Measurements from ENCODE around the gene CCDC97.

GRCh38 chr19:41353466-41354342 is 43.7 kb downstream of the CCDC97 start, which contains the start of gene TGFB1:
- TF ChIP-seq CTCF (IDR thresholded peaks at IDR 0.05) (peak; percentile 78 to 98 (median 90)), POLR2A (IDR thresholded peaks at IDR 0.05) (peak in 1 of 2 donors; percentile 65)

All from heart left ventricle (tissue), 13 donors.